Measurements from ENCODE around the gene PTCD2. TPM values are rescaled to one million over a fixed set of nuclear protein-coding genes. Genes with fewer than 3 reads are reported as not detected.

The PTCD2 gene
- total and polyA plus RNA-seq, 11 donors: 5.3 to 21.5 (median 13.0) TPM

DNA sequence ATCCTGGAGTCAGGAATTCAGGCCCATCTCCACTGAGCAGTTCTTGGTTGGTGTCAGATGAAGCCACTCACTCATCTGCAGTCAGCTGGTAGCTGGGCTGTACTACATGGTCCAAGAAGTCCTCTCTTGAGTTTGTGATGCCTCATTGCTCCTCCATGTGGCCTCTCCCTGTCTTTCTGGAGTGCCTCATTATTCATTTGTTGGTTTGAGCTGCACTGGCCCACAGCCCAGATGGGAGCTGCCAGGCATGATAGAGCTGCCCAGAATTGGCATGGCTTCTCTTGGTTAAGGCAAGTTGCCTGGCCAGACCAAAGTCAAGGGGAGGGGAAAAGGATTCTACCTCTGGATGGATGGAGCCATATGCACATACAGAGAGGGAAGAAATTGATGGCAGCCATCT lies 8.0 kb downstream of the PTCD2 start:
- intact Hi-C loops (cut with DNase I): no loop called here
- H3K27me3 ChIP-seq: no peaks in the 10 kb centered on the region
- peak; percentile 91 to 97 (median 94) for ATAC-seq
- peaks cover 0 to 97% (median 84%) of the 10 kb centered on the region in 9 donors for H3K36me3 ChIP-seq
- peaks cover 0 to 4% (median 0%) of the 10 kb centered on the region in 12 donors for H3K4me1 ChIP-seq
- peak; percentile 63 to 86 (median 69) for DNase-seq
- no peak for TF ChIP-seq POLR2A (IDR thresholded peaks at IDR 0.05)
- TF ChIP-seq, protein P1, sequence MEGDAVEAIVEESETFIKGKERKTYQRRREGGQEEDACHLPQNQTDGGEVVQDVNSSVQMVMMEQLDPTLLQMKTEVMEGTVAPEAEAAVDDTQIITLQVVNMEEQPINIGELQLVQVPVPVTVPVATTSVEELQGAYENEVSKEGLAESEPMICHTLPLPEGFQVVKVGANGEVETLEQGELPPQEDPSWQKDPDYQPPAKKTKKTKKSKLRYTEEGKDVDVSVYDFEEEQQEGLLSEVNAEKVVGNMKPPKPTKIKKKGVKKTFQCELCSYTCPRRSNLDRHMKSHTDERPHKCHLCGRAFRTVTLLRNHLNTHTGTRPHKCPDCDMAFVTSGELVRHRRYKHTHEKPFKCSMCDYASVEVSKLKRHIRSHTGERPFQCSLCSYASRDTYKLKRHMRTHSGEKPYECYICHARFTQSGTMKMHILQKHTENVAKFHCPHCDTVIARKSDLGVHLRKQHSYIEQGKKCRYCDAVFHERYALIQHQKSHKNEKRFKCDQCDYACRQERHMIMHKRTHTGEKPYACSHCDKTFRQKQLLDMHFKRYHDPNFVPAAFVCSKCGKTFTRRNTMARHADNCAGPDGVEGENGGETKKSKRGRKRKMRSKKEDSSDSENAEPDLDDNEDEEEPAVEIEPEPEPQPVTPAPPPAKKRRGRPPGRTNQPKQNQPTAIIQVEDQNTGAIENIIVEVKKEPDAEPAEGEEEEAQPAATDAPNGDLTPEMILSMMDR (IDR thresholded peaks at IDR 0.05): peak in 2 of 12 donors; percentile 3 to 28
- no peak overlapping the region for H3K4me3 ChIP-seq
- no peaks in the 10 kb centered on the region for H3K9me3 ChIP-seq
- peak overlapping the region in 2 of 12 donors; percentile 20 to 34 for H3K27ac ChIP-seq

DNA sequence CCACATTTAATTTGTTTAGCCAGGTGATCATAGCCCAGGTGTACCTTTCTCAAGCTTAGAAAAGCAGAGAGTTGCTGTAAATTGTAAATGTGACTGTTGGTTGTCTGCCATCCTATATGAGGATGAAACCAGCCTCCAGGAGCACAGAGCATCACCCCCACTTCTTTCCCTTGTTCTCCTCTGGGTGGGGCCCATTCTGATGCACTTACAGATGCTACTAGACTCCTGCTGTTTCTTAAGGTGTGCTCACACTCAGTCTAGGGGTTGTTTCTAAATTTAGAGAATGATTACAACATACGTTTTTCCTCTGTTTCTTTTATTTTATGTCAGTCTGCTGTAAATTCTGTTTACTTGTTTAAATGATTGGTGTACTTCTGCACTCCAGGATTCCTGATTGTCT lies 10.5 kb downstream of the PTCD2 start:
- Histone ChIP-seq H3K4me3 (no peak overlapping the region), H3K36me3 (peaks cover 0 to 92% (median 73%) of the 10 kb centered on the region in 9 donors), H3K27ac (no peak overlapping the region), H3K4me1 (peaks cover 0 to 4% (median 0%) of the 10 kb centered on the region in 12 donors), H3K27me3 (no peaks in the 10 kb centered on the region), H3K9me3 (no peaks in the 10 kb centered on the region)
- intact Hi-C loops (cut with DNase I): no loop called here
- TF ChIP-seq, protein P1 (IDR thresholded peaks at IDR 0.05): no peak
- no peak for TF ChIP-seq POLR2A (IDR thresholded peaks at IDR 0.05)
- DNase-seq (no peak), ATAC-seq (no peak)
- WGBS, 4 donors: 76 to 90% (median 81%) methylated on average over 1 of the region's 1 CpG

DNA sequence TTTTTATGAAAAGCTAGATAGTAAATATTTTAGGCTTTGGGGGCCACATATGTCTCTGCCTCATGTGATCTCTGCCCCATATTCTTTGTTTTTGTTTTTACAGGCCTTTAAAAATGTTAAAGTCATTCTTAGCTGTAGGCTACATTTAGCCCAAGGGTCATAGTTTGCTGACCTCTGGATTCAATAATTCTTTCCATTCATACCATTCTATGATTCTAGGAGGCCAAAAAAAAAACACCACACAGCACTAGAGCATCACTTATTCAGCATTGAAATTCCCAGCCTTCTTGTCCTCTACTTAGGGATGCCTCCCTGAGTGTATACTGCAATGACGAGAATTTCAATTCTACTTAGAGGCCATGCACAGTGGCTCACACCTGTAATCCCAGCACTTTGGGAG lies 17.0 kb downstream of the PTCD2 start:
- ATAC-seq: peak in 2 of 4 donors; percentile 50 to 70
- DNase-seq: peak in 1 of 5 donors; percentile 12
- Histone ChIP-seq H3K9me3 (no peaks in the 10 kb centered on the region), H3K4me1 (peaks cover 0 to 5% (median 0%) of the 10 kb centered on the region in 12 donors), H3K27me3 (no peaks in the 10 kb centered on the region), H3K36me3 (peaks cover 0 to 78% (median 62%) of the 10 kb centered on the region in 9 donors), H3K4me3 (no peak overlapping the region), H3K27ac (peak overlapping the region in 6 of 12 donors; percentile 5 to 58 (median 48))
- intact Hi-C loops (cut with DNase I): no loop called here
- WGBS, 4 donors: 79 to 95% (median 86%) methylated on average over 1 of the region's 1 CpG
- TF ChIP-seq, protein P1 (IDR thresholded peaks at IDR 0.05): no peak
- no peak for TF ChIP-seq POLR2A (IDR thresholded peaks at IDR 0.05)

DNA sequence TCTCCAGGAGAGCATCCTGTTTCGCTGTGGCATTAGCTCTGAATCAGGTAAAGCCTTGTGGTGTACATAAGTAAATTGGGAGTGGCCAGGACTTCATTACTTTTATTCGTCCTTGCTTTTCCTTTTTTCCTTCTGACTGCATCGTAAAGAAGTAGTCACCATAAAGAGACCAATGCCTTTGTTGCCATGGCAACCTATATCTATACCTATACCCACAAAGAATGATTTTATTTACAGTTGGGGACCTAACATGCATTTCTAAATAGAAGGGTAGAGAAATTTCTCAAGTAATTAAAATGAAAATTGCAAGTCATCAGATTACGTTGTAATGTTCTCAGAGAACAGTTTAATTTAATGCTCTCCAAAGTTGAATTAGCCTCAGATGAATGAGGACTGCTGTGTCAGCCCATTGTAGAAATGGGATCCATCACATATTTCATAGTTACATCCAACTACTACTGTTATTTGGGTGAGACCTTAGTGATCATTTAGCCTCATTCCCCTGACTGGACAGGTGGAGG lies 18.6 kb downstream of the PTCD2 start:
- peaks cover 0 to 5% (median 0%) of the 10 kb centered on the region in 12 donors for H3K4me1 ChIP-seq
- H3K36me3 ChIP-seq: peaks cover 0 to 82% (median 64%) of the 10 kb centered on the region in 9 donors
- intact Hi-C loops (cut with DNase I): no loop called here
- TF ChIP-seq POLR2A (IDR thresholded peaks at IDR 0.05): no peak
- TF ChIP-seq, protein P1 (IDR thresholded peaks at IDR 0.05): no peak
- H3K27me3 ChIP-seq: no peaks in the 10 kb centered on the region
- 90 to 95% (median 92%) methylated on average over 4 of the region's 4 CpGs for WGBS, 4 donors
- H3K4me3 ChIP-seq: no peak overlapping the region
- peak overlapping the region in 4 of 12 donors; percentile 11 to 48 (median 21) for H3K27ac ChIP-seq
- ATAC-seq (no peak), DNase-seq (no peak)
- H3K9me3 ChIP-seq: no peaks in the 10 kb centered on the region

Data from heart left ventricle (tissue), 16 donors.